ENCODE results near the gene FAM151B.

FAM151B gene

GRCh38 chr5:80591352-80591751 lies 103.5 kb downstream of the FAM151B start:
- no peak for DNase-seq

GRCh38 chr5:80592105-80592504 lies 104.2 kb downstream of the FAM151B start:
- DNase-seq = no peak
